NOMO-1 (cell line): ENCODE results near the gene SH2D3A.
"Not testable (repeated sequence)": the region's sequence is repeated elsewhere in the genome, so short reads cannot be mapped to it uniquely, and the experiment has no call there.

Source experiments
- DNase-seq, 2 experiments: peaks; one replicate each; lab custom pipeline; 2025; ENCODE audit not compliant: unreplicated experiment in 2 of 2; lab: John Stamatoyannopoulos, UW

SH2D3A gene

DNA sequence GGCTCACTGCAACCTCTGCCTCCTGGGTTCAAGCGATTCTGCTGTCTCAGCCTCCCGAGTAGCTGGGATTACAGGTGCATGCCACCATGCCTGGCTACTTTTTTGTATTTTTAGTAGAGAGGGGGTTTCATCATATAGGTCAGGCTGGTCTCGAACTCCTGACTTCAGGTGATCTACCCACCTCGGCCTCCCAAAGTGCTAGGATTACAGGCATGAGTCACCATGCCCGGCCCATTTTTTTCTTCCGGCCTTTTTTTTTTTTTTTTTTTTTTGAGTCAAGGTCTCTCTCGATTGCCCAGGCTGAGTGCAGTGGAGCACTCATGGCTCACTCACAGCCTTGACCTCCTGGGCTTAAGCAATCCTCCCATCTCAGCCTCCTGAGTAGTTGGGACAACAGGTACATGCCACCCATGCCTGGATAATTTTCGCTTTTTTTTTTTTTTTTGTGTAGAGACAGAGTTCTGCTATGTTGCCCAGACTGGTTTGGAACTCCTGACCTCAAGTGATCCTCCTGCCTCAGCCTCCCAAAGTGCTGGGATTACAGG is 4.9 kb downstream of the SH2D3A start:
- DNase-seq: not testable (repeated sequence)

DNA sequence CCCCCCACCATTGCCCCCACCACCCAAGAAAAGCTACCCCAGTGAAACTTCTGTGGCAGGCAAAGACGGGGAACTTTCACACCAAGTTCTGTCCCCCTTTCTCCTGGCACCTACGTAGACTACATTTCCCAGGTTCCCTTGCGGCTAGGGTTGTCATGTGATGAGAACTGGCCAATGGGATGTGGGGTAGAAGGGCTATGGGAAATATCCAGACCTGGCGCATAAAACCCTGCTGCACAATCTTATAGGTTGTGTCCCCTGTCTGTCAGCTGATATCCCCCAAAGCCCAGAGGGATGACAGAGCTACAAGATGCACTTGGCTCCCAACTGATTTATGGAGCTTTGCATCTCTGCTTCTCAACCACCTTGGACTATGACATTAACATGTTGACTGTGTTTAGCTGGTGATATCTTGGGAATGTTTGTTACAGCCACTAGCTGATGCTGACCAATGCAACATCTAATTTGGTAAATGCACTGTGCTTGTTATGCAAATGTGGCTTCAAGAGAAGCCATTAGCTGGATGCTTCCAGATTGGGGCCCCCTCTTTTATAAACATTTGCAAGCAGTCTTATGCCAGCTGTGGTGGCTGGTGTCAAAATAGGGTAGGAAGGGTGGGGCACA is 6.1 kb downstream of the SH2D3A start:
- DNase-seq: no peak

DNA sequence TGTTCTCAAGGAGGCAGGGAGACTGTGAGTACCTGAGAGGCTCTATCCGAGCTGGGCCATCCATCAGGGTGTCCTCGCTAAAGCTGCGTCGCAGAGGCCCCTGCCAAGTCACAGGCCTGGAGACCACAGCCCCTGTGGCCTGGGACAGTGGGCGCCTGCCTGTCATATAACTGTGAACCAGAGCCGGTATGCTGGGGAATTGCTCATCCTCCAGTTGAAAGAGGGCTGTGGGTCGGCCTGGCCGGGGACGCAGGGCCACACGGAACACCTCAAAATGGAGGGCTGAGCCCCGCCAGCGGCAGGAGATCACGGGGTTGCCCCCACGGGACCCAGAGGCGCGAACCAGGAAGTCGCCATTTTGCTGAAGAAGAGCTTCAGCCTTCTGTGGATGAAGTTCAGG is 6.6 kb downstream of the SH2D3A start:
- DNase-seq: no peak

DNA sequence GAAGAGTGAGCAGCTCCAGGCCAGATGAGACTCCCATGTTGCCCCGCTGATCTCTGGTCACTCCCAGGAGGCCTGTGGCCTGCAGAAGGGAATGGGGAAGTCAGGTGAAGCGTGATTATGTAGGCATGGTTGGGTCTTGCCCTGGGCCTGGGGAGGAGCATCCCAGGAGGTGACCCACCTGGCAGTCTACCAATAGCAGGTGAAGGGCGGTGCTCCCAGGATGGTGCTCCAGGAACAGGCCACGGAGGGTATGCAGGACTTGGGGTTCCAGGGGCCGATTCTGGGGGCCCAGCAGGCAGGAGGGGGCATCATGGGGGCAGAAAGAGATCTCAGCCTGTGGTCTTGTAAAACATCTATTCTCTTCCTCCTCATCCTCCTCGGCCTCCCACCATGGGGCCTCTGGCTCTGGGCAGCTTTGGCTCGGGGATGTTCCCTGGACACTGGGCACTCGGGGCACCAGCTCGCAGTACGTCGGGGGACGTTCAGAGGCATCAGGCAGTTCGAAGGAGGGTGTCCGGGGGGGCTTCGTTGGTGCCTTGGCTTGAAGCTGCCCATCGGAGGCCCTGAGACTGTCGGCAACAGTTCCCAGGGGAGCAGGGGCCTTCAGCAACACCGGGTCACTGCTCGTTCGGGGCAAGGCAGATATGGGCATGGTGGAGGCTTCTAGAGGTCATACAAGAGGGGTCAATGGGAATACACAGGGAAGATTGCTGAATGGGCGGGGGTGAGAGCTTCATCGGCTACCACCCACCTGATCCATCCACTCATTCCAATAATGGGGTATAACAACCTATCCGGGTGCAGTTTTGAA is 12.4 kb downstream of the SH2D3A start:
- no peak for DNase-seq

DNA sequence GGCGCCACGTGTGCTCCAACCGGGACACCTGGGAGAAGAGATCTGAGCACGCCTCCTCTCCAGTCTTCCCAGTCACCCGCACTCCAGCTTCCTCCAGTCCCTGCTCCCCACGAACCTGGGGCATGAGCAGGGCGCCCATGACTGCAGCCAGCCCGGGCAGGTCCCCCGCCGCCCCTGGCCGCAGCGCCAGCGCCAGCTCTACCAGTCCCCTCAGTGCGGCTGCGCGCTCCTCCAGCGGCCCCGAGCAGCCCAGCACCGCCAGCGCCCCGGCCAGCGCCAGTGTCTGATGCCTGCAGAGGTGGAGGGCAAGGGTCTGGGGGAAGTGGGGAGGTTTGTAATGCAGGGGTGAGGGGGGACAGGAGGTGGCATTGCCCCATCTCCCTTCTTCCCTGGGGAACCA is 13.1 kb downstream of the SH2D3A start:
- DNase-seq: no peak

DNA sequence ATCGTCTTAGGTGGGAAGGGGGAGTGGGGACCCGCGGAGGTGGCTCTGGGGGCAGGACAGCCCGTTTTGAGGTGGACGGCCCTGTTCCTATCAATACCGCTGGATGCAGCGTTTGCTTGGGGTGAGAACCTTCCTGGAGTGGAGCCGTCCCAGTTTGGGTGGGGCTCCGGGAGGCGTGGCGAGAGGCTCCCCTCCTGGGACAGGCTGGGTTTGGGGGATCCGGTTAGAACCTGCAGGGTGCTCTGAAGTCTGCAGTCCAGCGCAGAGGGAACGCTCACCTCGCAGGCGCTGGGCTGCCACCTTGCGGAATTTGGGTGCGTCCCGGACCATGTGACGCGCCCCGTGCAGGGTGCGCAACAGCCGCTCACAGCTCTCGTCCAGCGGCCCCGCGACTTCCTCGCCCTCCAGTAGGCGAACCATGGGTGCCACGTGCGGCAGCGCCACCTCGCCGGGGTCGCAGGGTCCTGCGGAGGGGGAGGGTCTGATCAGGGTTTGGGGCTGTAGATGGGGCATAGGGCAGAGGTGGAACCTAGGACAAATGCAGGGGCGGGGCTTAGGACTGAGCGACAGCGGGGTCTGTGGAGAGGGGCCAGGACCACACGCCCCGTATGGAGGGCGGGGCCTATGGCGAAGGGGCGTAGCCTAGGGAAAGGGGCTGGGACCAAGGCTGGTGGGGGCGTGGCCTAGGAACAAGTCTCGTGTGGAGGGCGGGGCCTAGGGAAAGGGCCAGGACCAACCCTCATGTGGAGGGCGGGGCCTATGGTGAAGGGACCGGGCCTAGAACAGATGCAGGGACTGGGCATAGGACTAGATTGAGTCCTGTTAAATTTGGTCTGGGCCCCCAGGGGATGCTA is 13.8 kb downstream of the SH2D3A start:
- DNase-seq: peak; percentile 79 to 84

DNA sequence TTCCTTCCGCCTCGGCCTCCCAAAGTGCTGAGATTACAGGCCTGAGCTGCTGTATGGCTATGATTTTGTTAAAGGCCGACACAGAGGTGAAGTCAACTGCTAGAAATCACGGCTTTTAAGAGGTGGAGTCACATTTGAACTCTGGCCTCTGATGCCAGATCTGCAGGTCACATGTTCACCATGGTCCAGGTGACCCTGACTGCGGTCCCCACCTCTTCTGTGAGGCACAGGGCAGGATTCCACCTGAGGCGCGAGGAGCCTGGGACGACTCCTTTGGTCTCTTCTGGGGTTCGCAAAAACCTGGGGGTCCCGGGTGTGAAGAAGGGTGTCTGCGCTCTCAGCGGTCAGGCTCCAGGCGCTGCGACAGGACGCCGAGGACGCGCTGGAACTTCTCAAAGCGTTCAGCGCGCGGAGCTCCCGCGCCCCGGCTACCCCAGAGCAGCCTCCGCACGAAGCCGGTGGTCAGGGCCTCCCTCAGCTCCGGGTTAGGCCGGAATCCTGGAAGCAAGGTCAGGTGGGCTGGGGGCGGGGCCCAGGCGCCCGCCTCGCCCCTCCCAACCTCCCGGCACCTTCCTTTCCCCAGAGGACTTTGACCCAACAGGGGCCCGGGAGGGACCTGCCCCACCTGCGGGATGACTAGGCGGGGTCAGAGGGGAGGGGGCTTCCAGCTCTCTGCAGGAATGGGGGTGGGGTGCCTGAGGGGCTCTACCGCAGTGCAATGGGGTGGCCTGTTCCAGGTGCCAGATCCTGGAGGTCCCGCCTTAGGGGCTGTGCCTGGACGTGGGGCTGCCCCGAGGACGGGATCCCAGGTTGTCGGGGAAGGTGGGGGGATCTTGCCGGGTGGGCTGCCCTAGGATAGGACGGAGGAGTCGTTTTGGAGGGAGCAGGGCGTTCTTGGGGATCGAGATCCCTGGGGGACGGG is 14.7 kb downstream of the SH2D3A start:
- no peak for DNase-seq

DNA sequence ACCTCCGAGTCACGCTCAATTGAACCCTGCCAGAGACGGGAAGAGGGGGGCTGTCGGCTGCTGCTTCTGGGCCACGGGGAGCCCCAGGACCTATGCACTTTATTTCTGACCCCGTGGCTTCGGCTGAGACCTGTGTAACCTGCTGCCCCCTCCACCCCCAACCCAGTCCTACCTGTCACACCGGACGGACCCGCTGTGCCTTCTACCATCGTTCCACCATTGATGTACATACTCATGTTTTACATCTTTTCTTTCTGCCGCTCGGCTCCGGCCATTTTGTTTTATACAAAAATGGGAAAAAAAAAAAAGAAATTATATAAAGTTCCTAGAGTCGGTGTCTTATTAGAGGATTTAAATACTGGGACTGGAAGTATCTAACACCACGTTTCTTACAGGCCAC is 16.0 kb downstream of the SH2D3A start:
- DNase-seq: no peak

DNA sequence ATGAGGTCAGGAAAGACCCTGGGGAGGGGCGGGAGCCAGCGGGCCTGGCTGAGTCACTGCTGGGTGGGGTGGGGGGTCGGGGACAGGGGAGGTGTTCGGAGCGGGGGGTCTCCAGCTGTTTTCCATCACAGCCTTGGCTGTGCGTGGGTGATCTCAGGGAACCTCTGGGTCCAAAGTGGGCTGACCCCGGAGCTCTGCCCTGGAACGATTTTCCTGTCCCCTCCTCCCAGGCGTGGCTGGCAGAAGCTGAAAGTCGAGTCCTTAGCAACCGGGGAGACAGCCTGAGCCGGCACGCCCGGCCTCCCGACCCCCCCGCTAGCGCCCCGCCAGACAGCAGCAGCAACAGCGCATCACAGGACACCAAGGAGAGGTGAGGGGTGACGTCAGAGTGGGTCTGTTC is 17.2 kb downstream of the SH2D3A start:
- no peak for DNase-seq

DNA sequence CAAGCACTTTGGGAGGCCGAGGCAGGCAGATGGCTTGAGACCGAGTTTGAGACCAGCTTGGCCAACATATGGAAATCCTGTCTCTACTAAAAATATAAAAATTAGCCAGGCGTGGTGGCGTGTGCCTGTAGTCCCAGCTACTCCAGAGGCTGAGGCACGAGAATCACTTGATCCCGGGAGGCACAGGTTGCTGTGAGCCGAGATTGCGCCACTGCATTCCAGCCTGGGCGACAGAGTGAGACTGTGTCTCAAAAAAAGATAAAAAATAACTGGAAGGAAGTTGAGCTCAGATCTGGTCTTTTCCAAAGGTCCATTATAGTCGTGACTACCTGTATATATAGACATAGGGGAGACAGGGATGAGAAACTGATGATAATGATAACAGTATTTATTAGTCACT is 18.7 kb downstream of the SH2D3A start:
- DNase-seq: not testable (repeated sequence)

DNA sequence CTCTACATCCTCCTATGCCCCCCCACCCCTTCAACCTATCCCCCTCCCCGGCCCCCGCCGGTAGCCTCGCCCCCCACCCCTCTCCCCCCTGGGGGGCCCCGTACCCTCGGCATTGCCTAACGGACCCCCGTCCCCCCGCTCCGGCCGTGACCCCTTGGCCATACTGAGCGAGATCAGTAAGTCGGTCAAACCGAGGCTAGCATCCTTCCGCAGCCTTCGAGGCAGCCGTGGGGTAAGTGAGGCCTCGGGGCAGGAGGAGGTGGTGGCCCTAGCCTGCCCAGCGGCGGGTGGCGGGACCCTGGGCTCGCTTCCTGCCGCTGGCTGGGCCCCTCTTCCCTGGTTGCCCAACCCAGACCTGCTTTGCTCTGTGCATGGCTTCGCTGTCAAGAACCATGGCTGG is 21.3 kb downstream of the SH2D3A start:
- no peak for DNase-seq

DNA sequence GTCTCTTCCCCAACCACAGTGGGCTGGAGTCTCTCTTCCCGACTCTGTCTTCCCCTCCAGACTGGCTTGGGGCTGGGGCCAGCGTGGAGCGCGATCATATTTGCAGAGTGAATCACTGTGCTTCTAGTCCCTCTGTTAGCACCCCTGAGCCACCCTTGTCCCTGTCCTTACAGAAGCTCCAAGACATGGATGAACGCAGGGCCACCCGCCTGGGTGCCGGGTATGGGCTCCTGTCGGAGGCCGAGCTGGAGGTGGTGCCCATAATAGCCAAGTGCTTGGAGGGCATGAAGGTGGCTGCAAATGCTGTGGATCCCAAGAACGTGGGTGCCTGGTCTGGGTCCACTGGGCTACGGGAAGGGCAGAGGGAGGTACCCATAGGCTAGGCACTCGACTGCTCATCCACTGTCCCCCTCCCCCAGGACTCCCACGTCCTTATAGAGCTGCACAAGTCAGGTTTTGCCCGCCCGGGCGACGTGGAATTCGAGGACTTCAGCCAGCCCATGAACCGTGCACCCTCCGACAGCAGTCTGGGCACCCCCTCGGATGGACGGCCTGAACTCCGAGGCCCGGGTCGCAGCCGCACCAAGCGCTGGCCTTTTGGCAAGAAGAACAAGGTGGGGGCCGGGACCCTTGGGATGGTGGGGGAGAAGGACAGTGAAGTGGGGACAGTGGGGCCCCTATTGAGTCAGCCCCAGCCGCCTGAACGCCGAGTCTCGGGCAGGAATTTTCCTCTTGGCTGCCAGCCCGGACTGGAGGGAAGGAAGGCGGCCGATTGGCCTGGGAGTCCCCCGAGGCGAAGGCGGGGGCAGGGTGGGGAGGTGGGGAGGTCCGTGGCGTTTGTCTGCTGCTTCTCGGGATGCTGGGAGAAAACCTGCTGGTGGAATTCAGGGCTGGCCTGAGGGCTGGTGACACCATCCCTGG is 22.6 kb downstream of the SH2D3A start:
- no peak for DNase-seq

DNA sequence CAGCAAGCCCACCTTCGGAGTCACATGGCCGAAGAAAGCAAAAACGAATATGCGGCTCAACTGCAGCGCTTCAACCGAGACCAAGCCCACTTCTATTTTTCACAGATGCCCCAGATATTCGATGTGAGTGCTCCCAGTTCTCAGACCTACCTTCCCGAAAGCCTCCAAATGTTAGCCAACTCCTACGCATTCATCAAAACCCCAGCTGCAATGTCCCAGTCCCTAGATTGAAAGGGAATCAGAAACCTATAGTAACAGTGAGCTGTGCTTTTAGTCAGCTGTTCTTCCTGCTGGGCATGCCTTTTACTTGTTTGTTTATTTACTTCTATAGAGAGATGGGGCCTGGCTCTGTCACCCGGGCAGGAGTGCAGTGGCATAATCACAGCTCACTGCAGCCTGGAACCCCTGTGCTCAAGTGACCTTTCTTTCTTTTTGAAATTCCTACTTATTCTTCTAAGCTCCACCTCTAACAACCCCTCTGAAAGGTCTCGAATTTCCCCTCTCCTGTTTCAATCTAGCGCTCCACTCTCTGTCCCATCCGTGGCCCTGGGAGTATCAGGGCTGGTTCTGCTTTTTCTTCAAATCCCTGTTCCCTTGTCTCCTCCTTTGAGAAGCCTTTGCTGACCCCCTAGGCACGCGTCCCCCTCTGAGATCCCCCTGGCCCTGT is 23.4 kb downstream of the SH2D3A start:
- DNase-seq: no peak

DNA sequence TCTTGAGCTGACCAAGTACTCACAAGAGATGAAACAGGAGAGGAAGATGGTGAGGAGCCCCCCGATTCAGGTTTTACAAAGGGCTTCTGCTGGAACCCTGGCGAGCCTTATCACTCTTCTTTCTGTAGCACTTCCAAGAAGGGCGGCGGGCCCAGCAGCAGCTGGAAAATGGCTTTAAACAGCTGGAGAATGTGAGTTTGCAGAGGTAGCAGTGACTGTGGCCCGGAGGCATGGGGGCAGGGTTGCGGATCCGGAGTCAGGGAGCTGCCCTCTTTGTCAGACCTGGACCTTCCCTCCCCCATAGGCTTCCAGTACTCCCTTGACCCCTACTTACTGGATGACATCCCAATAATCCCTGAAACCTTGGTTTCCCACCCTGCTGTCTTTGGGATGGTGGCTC is 24.2 kb downstream of the SH2D3A start:
- no peak for DNase-seq

DNA sequence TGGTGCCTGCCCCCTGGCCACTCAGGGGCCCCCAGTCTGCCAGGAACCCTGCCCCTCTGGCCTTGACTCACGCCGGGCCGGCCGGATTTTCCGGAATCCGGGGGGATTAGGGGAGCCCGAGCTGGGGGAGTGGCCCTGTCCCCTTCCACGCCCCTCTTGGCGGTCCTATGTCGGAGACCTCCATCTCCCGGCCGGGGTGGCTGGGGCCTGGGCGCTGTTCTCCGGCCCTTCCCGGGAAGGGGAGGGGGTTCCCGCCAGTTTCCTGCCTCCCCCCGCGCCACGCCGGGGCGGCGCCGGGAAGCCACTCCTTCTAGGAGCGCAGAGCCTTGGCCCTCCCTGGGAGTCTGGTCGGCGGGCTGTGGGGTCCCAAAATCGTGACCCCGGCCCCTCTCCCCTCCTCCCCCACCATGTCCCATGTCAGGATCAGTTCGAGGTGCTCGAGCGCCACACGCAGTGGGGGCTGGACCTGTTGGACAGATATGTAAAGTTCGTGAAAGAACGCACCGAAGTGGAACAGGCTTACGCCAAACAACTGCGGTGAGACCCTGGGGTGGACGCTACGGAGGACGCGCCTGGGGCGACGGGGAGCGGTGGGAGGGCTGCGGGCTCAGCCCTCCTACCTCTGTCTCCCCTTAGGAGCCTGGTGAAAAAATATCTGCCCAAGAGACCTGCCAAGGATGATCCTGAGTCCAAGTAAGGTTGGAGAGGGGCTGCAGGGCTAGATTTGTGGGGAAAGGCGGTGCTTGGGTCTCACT is 26.5 kb downstream of the SH2D3A start:
- peak; percentile 52 to 60 for DNase-seq

DNA sequence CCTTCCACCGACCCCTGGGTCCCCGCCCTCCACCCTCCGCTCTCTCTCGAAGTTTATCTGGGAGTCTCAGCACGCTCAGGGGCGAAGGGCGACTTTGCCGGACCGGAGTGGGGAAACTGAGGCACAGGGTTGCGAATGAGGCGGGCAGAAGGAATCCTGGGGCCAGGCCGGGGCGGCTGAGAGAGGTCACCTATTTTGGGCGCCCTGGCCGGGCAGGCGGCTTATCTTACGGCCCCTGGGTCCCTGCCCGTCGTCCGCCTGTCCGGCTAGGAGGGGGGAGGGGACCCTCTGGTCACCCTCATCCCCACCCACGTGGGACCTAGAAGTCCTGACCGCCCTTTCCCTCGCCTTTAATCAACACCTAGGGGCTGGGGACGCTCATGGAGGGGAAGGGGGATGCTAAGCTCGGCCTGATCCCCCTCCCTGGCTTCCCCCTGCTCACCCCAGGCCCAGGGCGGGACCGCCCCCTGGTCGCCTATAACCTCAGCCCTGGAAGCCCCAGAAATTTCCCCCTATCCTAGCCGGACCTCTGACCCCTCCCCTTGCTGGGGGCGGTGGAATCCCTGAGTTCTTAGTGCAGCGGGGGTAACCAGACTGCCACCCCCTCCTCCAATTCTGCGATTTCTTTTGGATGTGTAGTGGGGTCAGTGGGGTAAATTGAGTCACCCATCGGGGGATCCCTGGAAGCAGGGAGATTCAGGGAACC is 27.2 kb downstream of the SH2D3A start:
- DNase-seq: no peak

DNA sequence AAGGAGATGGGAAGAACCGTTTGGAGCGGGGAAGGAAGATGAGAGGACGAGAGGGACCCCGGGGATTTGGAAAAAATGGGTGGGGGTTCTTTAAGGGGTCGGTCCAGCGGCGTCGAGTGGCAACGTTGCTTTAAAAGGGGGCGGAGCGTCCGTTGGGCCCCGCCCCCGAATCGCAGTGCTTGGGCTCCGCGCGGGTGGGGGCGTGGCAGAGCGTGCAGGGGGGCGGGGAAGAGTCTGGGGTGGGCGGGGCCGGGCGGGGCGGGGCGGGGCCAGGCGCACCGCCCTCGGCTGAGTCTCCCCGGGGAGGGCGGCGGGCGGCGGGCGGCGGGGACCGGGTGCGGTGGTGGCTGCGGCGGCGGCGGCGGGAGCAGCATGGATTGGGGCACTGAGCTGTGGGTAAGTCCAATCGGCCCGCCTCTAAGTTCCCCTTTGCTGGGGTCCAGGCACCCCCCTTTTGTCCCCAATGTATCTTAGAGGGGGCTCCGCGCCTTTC is 27.8 kb downstream of the SH2D3A start, which contains the start of gene TRIP10:
Gene TRIP10 (plus strand): TSS at position 291 of the 493 bp plus-strand sequence. CDS start 82 bp downstream, at position 373.
- peak; percentile 69 to 79 for DNase-seq
